Gastroesophageal sphincter (tissue), 4 donors: ENCODE measurements around the gene GPR85. TPM values are rescaled to one million over a fixed set of nuclear protein-coding genes. Genes with fewer than 3 reads are reported as not detected.

Source experiments
- ATAC-seq: fragments of 150-250 bp; one replicate; pipeline ENCODE4 v1.9.1; 2016; ENCODE audit warnings: mild to moderate bottlenecking, moderate library complexity
- H3K27ac ChIP-seq, 4 donors: fragments of 200-600 bp; sonication (generic) in 3 of 4; 1 replicate in 3 of 4; 2 replicates in 1 of 4; pipeline ENCODE4 v1.5.1; 2016 to 2019
- H3K27me3 ChIP-seq: fragments of 200-600 bp; sonication (generic); one replicate; pipeline ENCODE4 v1.5.1; 2019
- H3K36me3 ChIP-seq, 2 donors: fragments of 200-600 bp; sonication (generic); one replicate each; pipeline ENCODE4 v1.5.1; 2019; ENCODE audit warnings: control low read depth in 1 of 2
- H3K4me1 ChIP-seq, 3 donors: fragments of 200-600 bp; sonication (generic); 1 replicate in 2 of 3; 2 replicates in 1 of 3; pipeline ENCODE4 v1.5.1; 2016 to 2019; ENCODE audit warnings: control low read depth in 2 of 3
- H3K4me3 ChIP-seq, 2 donors: fragments of 200-600 bp; sonication (generic); one replicate each; pipeline ENCODE4 v1.5.1; 2019; ENCODE audit warnings: mild to moderate bottlenecking in 1 of 2, moderate library complexity in 1 of 2
- H3K9me3 ChIP-seq, 3 donors: fragments of 200-600 bp; sonication (generic); one replicate each; pipeline ENCODE4 v1.5.1; 2017 to 2019; ENCODE audit warnings: control low read depth in 2 of 3
- EP300 ChIP-seq: sonication (generic); formaldehyde crosslinking; IDR thresholded peaks from one replicate; pipeline ENCODE4 v1.6.1; 2017; ENCODE audit warnings: antibody characterized with exemption, mild to moderate bottlenecking
- POLR2A ChIP-seq, 2 donors: fragments of 450-650 bp; IDR thresholded peaks; one replicate each; pipeline ENCODE4 v1.6.1; 2017; ENCODE audit warnings: antibody characterized with exemption in 2 of 2, mild to moderate bottlenecking in 2 of 2, moderate library complexity in 1 of 2
- POLR2AphosphoS5 ChIP-seq: sonication (generic); formaldehyde crosslinking; IDR thresholded peaks from one replicate; pipeline ENCODE4 v1.6.1; 2017; ENCODE audit warnings: antibody characterized with exemption
- WGBS, 2 donors: methylation state at CpG; one replicate each; pipeline ENCODE4 v1.1.5; 2018; ENCODE audit warnings: low coverage in 1 of 2; 5-methylcytosine and 5-hydroxymethylcytosine counted together
- total RNA-seq, 4 donors: library from RNA; depleted of rRNA; stranded (reverse); fragments of >200 nt; gene quantifications; one replicate each; pipeline ENCODE4 v1.1.0, GENCODE V29; 2016
- TF ChIP-seq, protein P1 (sequence below), 4 experiments: fragments of 200-600 bp in 2 of 4; fragments of 450-650 bp in 2 of 4; sonication (generic) in 1 of 4; IDR thresholded peaks; one replicate each; pipeline ENCODE4 v1.5.1; 2017 to 2019; ENCODE audit warnings: antibody characterized with exemption in 4 of 4, mild to moderate bottlenecking in 2 of 4, moderate library complexity in 2 of 4

The GPR85 gene
- total RNA-seq, 4 donors from 2014 or later, result 0.22 to 1.9 (median 1.1) TPM; not detected in 1

GRCh38 chr7:113113912-113114311 is 27.3 kb upstream of the GPR85 start:
- WGBS, 2 donors, result 92% methylated on average over 2 of the region's 2 CpGs; no CpG with 5 or more reads in 1 of the 2 donors
- peaks cover 0 to 11% (median 3%) of the 10 kb centered on the region in 3 donors for H3K4me1 ChIP-seq
- no peak for ATAC-seq
- no peaks in the 10 kb centered on the region for H3K27me3 ChIP-seq
- no peak overlapping the region for H3K4me3 ChIP-seq
- TF ChIP-seq EP300, result no peak
- no peak for TF ChIP-seq POLR2A (IDR thresholded peaks at IDR 0.05)
- TF ChIP-seq, protein P1, sequence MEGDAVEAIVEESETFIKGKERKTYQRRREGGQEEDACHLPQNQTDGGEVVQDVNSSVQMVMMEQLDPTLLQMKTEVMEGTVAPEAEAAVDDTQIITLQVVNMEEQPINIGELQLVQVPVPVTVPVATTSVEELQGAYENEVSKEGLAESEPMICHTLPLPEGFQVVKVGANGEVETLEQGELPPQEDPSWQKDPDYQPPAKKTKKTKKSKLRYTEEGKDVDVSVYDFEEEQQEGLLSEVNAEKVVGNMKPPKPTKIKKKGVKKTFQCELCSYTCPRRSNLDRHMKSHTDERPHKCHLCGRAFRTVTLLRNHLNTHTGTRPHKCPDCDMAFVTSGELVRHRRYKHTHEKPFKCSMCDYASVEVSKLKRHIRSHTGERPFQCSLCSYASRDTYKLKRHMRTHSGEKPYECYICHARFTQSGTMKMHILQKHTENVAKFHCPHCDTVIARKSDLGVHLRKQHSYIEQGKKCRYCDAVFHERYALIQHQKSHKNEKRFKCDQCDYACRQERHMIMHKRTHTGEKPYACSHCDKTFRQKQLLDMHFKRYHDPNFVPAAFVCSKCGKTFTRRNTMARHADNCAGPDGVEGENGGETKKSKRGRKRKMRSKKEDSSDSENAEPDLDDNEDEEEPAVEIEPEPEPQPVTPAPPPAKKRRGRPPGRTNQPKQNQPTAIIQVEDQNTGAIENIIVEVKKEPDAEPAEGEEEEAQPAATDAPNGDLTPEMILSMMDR (IDR thresholded peaks at IDR 0.05), result no peak
- no peak overlapping the region for H3K27ac ChIP-seq
- peaks cover 0 to 18% of the 10 kb centered on the region in 2 donors for H3K36me3 ChIP-seq
- H3K9me3 ChIP-seq, result no peaks in the 10 kb centered on the region

GRCh38 chr7:113109718-113110117 is 23.1 kb upstream of the GPR85 start:
- TF ChIP-seq EP300, result no peak
- TF ChIP-seq POLR2AphosphoS5, result no peak
- no peak for TF ChIP-seq POLR2A (IDR thresholded peaks at IDR 0.05)
- WGBS, 2 donors, result 33 to 80% methylated on average over 1 of the region's 1 CpG
- H3K27me3 ChIP-seq, result no peaks in the 10 kb centered on the region
- no peak for ATAC-seq
- no peaks in the 10 kb centered on the region for H3K4me1 ChIP-seq
- peaks cover 0 to 10% of the 10 kb centered on the region in 2 donors for H3K36me3 ChIP-seq
- H3K27ac ChIP-seq, result no peak overlapping the region
- H3K9me3 ChIP-seq, result no peaks in the 10 kb centered on the region
- no peak overlapping the region for H3K4me3 ChIP-seq

- no peak for TF ChIP-seq EP300
- no peak for TF ChIP-seq POLR2A (IDR thresholded peaks at IDR 0.05)
- Histone ChIP-seq H3K27ac (no peak overlapping the region), H3K36me3 (no peaks in the 10 kb centered on the region), H3K9me3 (no peaks in the 10 kb centered on the region), H3K4me3 (no peak overlapping the region), H3K27me3 (no peaks in the 10 kb centered on the region), H3K4me1 (no peaks in the 10 kb centered on the region)
- ATAC-seq, result no peak
- 31% methylated on average over 5 of the region's 5 CpGs for WGBS, 2 donors
Observed at GRCh38 chr7:113100121-113100603, 13.5 kb upstream of the GPR85 start.

- Histone ChIP-seq H3K9me3 (no peaks in the 10 kb centered on the region), H3K27ac (no peak overlapping the region), H3K4me1 (no peaks in the 10 kb centered on the region), H3K36me3 (no peaks in the 10 kb centered on the region), H3K4me3 (no peak overlapping the region), H3K27me3 (no peaks in the 10 kb centered on the region)
- TF ChIP-seq POLR2AphosphoS5 (no peak), POLR2A (IDR thresholded peaks at IDR 0.05) (no peak), EP300 (no peak)
- TF ChIP-seq, protein P1 (IDR thresholded peaks at IDR 0.05), result no peak
- 33 to 53% methylated on average over 3 of the region's 3 CpGs for WGBS, 2 donors
- no peak for ATAC-seq
Observed at GRCh38 chr7:113099284-113099919, 12.8 kb upstream of the GPR85 start.

- H3K36me3 ChIP-seq, result no peaks in the 10 kb centered on the region
- H3K9me3 ChIP-seq, result no peaks in the 10 kb centered on the region
- WGBS, 2 donors, result 93 to 94% methylated on average over 3 of the region's 3 CpGs
- no peak overlapping the region for H3K4me3 ChIP-seq
- H3K27ac ChIP-seq, result no peak overlapping the region
- ATAC-seq, result no peak
- TF ChIP-seq POLR2A (IDR thresholded peaks at IDR 0.05) (no peak), EP300 (no peak), POLR2AphosphoS5 (no peak)
- TF ChIP-seq, protein P1 (IDR thresholded peaks at IDR 0.05), result no peak
- no peaks in the 10 kb centered on the region for H3K4me1 ChIP-seq
- no peaks in the 10 kb centered on the region for H3K27me3 ChIP-seq
Observed at GRCh38 chr7:113094517-113095249, 8.1 kb upstream of the GPR85 start.

GRCh38 chr7:113093561-113093960 is 6.9 kb upstream of the GPR85 start:
- no peak overlapping the region for H3K4me3 ChIP-seq
- TF ChIP-seq POLR2AphosphoS5 (no peak), EP300 (no peak), POLR2A (IDR thresholded peaks at IDR 0.05) (no peak)
- TF ChIP-seq, protein P1 (IDR thresholded peaks at IDR 0.05), result no peak
- 54 to 83% methylated on average over 1 of the region's 1 CpG for WGBS, 2 donors
- H3K36me3 ChIP-seq, result no peaks in the 10 kb centered on the region
- no peaks in the 10 kb centered on the region for H3K27me3 ChIP-seq
- H3K27ac ChIP-seq, result no peak overlapping the region
- no peak for ATAC-seq
- H3K4me1 ChIP-seq, result no peaks in the 10 kb centered on the region
- no peaks in the 10 kb centered on the region for H3K9me3 ChIP-seq
